ENCODE results near the gene PPP1R14B. TPM values are rescaled to one million over a fixed set of nuclear protein-coding genes. Genes with fewer than 3 reads are reported as not detected.

Gene PPP1R14B
- total RNA-seq, 2 donors from 2014 or later: 87.7 to 112 TPM

DNA sequence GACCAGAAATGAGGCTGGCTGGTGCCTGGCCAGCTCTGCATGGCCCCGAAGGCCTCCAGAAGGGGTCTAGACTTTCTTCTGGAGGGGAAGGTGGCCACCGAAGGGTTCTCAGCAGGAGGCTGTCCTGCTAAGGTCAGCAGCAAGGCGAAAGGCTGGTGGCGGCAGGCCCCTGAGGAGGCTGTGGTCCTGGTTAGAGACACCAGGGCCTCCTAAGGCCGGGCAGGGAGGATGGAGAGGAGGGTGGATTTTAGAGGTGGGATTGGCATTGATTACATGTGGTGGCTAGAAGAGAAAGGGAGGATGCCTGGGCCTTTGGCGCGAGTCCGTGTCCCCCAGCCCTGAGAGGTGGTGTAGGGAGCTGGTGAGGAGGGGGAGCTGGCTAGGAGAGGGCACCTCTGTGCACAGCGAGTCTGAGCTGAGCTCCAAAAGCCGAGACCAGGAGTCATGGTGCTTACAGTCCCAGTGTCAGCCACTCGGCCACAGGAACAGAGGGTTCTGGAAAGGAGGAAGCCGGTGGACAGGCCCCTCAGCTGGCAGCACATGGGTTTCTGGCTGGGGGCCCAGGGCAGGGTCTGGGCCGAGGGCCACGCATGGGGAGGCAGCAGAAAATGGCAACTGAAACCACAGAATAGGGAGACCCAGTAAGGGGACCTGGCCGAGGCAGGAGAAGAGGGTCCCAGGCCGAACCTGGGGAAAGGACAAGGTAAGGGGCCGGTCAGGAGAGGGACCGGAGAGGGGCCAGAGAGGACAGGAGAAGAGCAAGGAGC lies 37.8 kb downstream of the PPP1R14B start:
- WGBS, 2 donors: 83 to 86% methylated on average over 14 to 16 of the region's 18 CpGs
- peaks cover 9% of the 10 kb centered on the region for H3K4me1 ChIP-seq
- intact Hi-C loops (cut with DNase I): loop anchor here (5.0 kb wide), 1 partner anchor 88 kb away; no protein-coding TSS in a partner anchor
- no peaks in the 10 kb centered on the region for H3K36me3 ChIP-seq (replicated peaks in 1 of 2; ENCODE audit: insufficient read depth in 1 of 2, low read depth in 2 of 2)
- ATAC-seq: no peak
- DNase-seq: no peak
- H3K27ac ChIP-seq: no peak overlapping the region
- H3K9me3 ChIP-seq: no peaks in the 10 kb centered on the region
- H3K4me3 ChIP-seq: no peak overlapping the region
- no peaks in the 10 kb centered on the region for H3K27me3 ChIP-seq
- TF ChIP-seq, protein P1, sequence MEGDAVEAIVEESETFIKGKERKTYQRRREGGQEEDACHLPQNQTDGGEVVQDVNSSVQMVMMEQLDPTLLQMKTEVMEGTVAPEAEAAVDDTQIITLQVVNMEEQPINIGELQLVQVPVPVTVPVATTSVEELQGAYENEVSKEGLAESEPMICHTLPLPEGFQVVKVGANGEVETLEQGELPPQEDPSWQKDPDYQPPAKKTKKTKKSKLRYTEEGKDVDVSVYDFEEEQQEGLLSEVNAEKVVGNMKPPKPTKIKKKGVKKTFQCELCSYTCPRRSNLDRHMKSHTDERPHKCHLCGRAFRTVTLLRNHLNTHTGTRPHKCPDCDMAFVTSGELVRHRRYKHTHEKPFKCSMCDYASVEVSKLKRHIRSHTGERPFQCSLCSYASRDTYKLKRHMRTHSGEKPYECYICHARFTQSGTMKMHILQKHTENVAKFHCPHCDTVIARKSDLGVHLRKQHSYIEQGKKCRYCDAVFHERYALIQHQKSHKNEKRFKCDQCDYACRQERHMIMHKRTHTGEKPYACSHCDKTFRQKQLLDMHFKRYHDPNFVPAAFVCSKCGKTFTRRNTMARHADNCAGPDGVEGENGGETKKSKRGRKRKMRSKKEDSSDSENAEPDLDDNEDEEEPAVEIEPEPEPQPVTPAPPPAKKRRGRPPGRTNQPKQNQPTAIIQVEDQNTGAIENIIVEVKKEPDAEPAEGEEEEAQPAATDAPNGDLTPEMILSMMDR (IDR thresholded peaks at IDR 0.05): no peak
- TF ChIP-seq POLR2A (IDR thresholded peaks at IDR 0.05): no peak

DNA sequence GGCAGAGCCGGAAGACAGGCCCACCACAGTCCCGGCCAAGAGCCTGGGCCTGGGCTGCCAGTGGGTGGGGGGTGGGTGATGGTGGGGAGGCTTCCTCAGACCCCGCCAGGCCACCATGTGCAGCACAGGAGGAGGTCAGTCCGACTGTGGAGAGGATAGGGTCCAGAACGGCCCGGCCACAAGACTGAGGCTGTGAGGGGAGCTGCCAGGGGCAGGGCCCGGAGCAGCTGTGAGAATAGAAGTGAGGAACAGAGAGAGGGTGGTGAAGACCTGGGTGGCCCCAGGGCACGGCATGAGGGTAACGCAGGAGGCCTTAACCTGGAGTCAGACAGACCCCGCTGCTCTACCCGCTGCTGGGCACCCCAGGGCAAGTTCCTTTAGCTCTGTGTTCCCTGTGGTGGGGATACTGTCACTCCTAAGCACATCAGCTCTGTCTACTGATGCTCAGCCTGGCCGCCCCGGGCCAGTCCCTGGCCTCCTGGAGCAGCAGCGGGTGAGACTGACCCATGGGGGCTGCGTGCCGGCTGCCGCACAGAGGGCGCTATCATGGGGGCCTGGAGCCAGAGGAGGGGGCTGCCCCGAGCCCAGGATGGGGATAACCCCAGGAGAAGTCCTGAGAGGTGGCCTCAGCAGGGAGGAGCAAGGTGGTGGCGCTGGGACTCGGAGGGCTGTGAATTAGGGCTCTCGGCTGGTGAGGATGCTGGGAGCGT lies 38.5 kb downstream of the PPP1R14B start:
- DNase-seq: no peak
- peaks cover 5 to 7% of the 10 kb centered on the region in 2 donors for H3K36me3 ChIP-seq (replicated peaks in 1 of 2; ENCODE audit: insufficient read depth in 1 of 2, low read depth in 2 of 2)

DNA sequence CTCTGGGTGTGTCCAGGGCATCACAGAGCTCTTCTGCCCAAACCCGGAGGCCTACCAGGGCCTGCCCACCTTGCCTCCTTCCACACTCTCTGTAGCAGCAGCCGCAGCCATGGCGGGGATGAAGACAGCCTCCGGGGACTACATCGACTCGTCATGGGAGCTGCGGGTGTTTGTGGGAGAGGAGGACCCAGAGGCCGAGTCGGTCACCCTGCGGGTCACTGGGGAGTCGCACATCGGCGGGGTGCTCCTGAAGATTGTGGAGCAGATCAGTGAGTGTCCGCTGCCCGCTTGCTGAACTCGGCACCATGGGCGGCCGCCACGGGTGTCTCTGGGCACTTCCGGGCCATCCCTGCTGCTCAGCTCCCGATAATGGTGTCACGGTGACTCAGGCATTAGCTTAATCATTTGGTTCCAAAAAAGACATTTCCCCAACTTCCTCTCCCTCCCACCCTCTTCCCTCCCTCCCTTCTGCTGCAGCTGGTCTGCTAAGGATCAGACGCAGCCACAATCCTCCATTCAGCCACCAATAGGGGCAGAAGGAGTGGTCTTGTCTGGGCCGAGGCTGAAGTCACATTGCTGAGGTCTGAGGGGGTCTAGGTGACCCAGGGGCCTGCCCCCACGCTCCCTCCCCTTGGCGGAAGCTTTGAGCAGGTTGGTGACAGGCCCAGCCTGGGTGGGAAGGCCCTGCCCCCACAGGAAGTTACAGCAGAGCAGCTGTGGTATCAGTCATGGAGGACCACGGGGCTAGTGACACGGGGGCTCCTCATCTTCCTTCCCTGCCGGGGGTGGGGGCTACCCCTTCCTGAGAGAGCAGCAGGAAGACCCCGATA lies 39.3 kb downstream of the PPP1R14B start:
- no peaks in the 10 kb centered on the region for H3K27me3 ChIP-seq
- H3K4me1 ChIP-seq: peaks cover 9% of the 10 kb centered on the region
- DNase-seq (peak in 3 of 4 donors; percentile 32 to 63 (median 41)), ATAC-seq (peak; percentile 45)
- no peaks in the 10 kb centered on the region for H3K9me3 ChIP-seq
- H3K4me3 ChIP-seq: no peak overlapping the region
- H3K36me3 ChIP-seq (replicated peaks in 1 of 2; ENCODE audit: insufficient read depth in 1 of 2, low read depth in 2 of 2): peaks cover 12% of the 10 kb centered on the region in 2 donors
- intact Hi-C loops (cut with DNase I): loop anchor here (5.0 kb wide), 1 partner anchor 90 kb away; no protein-coding TSS in a partner anchor
- TF ChIP-seq, protein P1 (IDR thresholded peaks at IDR 0.05): no peak
- TF ChIP-seq POLR2A (IDR thresholded peaks at IDR 0.05): peak in 2 of 3 donors; percentile 27 to 47
- peak overlapping the region; percentile 5 to 72 (median 56) for H3K27ac ChIP-seq
- WGBS, 2 donors: 60 to 72% methylated on average over 18 to 28 of the region's 30 CpGs

More for the DNA sequence above, 38.5 kb downstream of the PPP1R14B start:
- no peak for ATAC-seq
- Histone ChIP-seq H3K4me1 (peaks cover 9% of the 10 kb centered on the region), H3K4me3 (no peak overlapping the region), H3K27ac (peak overlapping the region in 2 of 4 donors; percentile 67 to 72), H3K9me3 (no peaks in the 10 kb centered on the region), H3K27me3 (no peaks in the 10 kb centered on the region)
- 81 to 95% methylated on average over 15 to 23 of the region's 23 CpGs for WGBS, 2 donors
- intact Hi-C loops (cut with DNase I): loop anchor here (5.0 kb wide), 1 partner anchor 89 kb away; no protein-coding TSS in a partner anchor
- no peak for TF ChIP-seq POLR2A (IDR thresholded peaks at IDR 0.05)
- TF ChIP-seq, protein P1 (IDR thresholded peaks at IDR 0.05): no peak

DNA sequence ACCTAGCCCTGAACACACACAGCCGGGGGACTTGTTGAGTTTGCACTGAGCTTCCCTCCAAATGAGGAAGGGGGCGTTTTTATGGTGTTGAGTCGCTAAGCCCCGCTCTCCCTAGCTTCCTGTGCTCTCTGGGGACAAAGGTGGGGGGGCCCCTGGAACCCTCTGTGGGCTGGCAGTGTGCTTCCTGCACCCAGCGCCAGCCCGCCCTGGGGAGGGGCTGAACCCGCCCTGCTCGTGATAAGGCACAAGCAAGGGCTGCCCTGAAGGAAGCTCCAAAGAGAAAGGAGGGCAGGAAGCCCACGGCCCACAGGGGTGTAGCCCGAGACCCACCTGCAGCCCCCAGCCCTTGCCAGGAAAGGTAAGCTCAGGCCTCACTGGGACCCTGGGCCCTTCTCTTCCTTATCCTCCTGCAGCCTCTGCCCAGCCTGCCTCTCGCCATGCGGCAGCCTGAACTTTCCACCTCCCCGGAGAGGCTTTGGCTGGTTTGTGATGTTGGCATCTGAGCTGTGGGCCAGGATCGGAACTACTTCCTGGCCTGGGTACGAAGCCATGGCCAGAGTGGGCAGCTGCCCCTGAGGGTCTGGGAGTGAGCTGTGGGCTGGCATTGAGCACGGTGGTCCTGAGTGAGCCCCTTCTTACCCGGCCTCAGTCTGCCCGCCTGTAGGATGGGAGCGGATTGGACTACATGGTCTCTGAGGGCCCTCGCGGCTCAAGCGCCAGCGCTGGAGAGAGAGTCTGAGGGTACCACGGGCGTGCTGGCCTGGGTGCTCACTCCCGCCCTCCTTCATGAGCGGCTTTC lies 40.1 kb downstream of the PPP1R14B start, which contains the start of gene FERMT3:
Gene FERMT3, plus strand, starts transcription at position 265 of the 799 bp plus-strand sequence. CDS start 644 bp downstream, outside the sequence.
- WGBS, 2 donors: 78 to 84% methylated on average over 12 to 25 of the region's 27 CpGs
- Histone ChIP-seq H3K4me3 (no peak within 1 kb of the TSS), H3K4me1 (peaks cover 9% of the 10 kb centered on the region), H3K9me3 (no peaks in the 10 kb centered on the region), H3K36me3 (replicated peaks in 1 of 2; ENCODE audit: insufficient read depth in 1 of 2, low read depth in 2 of 2) (peaks cover 12 to 15% of the 10 kb centered on the region in 2 donors), H3K27me3 (no peaks in the 10 kb centered on the region), H3K27ac (peak within 1 kb of the TSS; percentile 5 to 72 (median 56))
- intact Hi-C loops (cut with DNase I): loop anchor here (5.0 kb wide), 1 partner anchor 91 kb away; no protein-coding TSS in a partner anchor
- DNase-seq (peak in 3 of 4 donors; percentile 27 to 75 (median 35)), ATAC-seq (no peak)
- peak in 1 of 3 donors; percentile 29 for TF ChIP-seq POLR2A (IDR thresholded peaks at IDR 0.05)
- TF ChIP-seq, protein P1 (IDR thresholded peaks at IDR 0.05): no peak
